Measurements from ENCODE around the gene CDK11B.
"Not testable (repeated sequence)": the region's sequence is repeated elsewhere in the genome, so short reads cannot be mapped to it uniquely, and the experiment has no call there.

DNA sequence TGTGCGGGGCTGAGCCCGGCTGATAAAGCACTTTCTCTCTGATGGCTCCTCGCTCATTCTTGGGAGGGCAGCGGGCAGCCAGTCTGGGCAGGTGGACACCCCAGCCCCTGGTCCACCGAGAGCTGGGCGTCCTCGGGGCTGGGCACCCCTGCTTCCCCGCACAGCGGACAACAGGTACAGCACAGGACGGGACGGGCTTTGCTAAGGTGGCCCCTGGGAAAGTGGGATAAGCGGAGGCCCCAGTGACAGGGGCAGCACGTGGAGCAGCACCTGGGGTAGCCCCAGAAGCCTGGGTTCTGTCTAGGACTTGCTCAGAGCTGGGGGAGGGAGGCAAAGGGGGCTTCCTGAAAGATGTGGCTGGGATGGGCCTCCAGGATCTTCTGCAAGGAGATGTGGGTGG is 24.2 kb downstream of the CDK11B start:
- not testable (repeated sequence) for TF ChIP-seq EZH2 (IDR thresholded peaks at IDR 0.05; ENCODE audit: low read length, unreplicated experiment)
- TF ChIP-seq, protein P1, sequence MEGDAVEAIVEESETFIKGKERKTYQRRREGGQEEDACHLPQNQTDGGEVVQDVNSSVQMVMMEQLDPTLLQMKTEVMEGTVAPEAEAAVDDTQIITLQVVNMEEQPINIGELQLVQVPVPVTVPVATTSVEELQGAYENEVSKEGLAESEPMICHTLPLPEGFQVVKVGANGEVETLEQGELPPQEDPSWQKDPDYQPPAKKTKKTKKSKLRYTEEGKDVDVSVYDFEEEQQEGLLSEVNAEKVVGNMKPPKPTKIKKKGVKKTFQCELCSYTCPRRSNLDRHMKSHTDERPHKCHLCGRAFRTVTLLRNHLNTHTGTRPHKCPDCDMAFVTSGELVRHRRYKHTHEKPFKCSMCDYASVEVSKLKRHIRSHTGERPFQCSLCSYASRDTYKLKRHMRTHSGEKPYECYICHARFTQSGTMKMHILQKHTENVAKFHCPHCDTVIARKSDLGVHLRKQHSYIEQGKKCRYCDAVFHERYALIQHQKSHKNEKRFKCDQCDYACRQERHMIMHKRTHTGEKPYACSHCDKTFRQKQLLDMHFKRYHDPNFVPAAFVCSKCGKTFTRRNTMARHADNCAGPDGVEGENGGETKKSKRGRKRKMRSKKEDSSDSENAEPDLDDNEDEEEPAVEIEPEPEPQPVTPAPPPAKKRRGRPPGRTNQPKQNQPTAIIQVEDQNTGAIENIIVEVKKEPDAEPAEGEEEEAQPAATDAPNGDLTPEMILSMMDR (conservative IDR thresholded peaks at IDR 0.05; ENCODE audit: low read depth, low read length): not testable (repeated sequence)

Measured in PC-3 (cell line).